ENCODE data around the gene NIPSNAP3A. TPM values are rescaled to one million over a fixed set of nuclear protein-coding genes. Genes with fewer than 3 reads are reported as not detected.

Gene NIPSNAP3A
- total RNA-seq, 1 donor from 2014 or later, result 26.0 TPM

DNA sequence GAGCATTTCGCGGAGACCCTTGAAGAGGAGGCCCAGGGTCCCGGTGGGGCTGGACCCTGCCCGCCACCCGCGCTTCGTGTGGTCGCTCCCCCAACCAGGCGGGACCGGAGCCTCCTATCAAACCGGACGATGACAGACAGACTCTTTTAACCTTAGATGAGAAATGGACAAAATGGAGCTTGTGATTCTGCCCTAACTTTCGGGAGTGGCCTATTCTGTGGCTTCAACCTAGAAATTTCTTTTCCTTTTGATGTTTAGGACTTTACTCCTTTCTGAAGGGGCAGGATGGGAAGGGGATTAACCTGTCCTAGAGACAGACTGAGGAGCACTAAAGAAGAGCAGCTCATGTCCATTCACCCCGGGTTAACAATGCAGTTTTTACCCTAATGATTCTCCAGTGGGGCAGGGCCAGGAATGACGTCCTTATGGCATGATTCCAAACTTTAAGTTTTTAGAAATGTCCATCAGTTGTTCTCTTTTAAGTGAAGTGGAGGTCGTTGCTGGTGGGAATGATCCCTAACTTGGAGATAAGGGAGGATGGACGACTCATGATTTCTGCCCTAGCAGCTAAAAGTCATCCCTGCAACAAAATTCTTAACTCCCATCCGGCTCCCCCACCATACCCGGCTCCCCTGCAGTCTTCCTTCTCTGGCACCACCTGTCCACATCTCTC is 1.0 kb downstream of the NIPSNAP3A start:
- DNase-seq, result no peak
- no peaks in the 10 kb centered on the region for H3K9me3 ChIP-seq
- H3K4me1 ChIP-seq, result peaks cover 6% of the 10 kb centered on the region
- TF ChIP-seq, protein P1, sequence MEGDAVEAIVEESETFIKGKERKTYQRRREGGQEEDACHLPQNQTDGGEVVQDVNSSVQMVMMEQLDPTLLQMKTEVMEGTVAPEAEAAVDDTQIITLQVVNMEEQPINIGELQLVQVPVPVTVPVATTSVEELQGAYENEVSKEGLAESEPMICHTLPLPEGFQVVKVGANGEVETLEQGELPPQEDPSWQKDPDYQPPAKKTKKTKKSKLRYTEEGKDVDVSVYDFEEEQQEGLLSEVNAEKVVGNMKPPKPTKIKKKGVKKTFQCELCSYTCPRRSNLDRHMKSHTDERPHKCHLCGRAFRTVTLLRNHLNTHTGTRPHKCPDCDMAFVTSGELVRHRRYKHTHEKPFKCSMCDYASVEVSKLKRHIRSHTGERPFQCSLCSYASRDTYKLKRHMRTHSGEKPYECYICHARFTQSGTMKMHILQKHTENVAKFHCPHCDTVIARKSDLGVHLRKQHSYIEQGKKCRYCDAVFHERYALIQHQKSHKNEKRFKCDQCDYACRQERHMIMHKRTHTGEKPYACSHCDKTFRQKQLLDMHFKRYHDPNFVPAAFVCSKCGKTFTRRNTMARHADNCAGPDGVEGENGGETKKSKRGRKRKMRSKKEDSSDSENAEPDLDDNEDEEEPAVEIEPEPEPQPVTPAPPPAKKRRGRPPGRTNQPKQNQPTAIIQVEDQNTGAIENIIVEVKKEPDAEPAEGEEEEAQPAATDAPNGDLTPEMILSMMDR (IDR thresholded peaks at IDR 0.05), result no peak
- H3K27ac ChIP-seq, result peak overlapping the region; percentile 92
- peak; percentile 0 for ATAC-seq
- peaks cover 26% of the 10 kb centered on the region for H3K36me3 ChIP-seq
- no peaks in the 10 kb centered on the region for H3K27me3 ChIP-seq
- H3K4me3 ChIP-seq, result peak overlapping the region; percentile 74
- intact Hi-C loops (cut with DNase I), result no loop called here

DNA sequence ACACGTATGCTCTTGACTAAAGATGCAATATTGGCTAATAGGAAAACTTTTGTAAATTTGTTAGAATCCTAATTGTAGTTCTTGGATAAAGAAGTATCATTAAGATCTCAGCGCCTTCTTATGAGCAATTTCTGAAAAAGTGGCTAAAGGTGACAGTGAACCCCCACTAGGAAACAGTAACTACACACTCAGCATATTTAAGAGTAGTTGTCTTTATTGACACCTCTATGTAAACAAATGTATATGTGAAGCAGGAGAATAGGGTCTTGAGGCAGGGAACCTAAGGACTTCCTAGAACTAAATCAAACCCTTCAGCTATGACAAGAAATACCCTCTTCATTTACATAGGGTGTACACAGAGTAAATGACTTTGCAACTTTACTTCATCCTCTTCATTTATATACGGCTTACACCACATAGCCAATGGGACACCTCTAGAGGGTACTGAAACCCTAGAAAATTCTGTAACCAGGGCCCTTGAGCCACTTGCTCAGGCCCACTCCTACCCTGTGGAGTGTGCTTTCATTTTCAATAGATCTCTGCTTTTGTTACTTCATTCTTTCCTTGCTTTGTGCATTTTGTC is 2.8 kb downstream of the NIPSNAP3A start:
- intact Hi-C loops (cut with DNase I), result no loop called here
- Histone ChIP-seq H3K27ac (no peak overlapping the region), H3K4me3 (no peak overlapping the region), H3K36me3 (peaks cover 35% of the 10 kb centered on the region), H3K4me1 (peaks cover 6% of the 10 kb centered on the region), H3K27me3 (no peaks in the 10 kb centered on the region), H3K9me3 (no peaks in the 10 kb centered on the region)
- DNase-seq (no peak), ATAC-seq (no peak)
- TF ChIP-seq, protein P1 (IDR thresholded peaks at IDR 0.05), result no peak

DNA sequence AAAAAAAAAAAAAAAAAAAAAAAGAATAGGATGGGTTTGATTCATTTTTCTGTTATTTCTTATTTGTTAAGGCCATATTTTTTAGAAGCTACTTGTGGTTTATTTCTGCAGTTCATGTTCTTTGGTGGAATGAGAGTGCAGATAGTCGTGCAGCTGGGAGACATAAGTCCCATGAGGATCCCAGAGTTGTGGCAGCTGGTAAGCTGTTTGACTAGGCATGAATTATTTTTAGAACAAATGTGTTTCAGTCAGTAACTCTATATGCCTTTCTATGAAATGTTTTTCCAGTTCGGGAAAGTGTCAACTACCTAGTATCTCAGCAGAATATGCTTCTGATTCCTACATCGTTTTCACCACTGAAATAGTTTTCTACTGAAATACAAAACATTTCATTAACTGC is 11.5 kb downstream of the NIPSNAP3A start:
- no peaks in the 10 kb centered on the region for H3K4me1 ChIP-seq
- ATAC-seq (no peak), DNase-seq (no peak)
- peaks cover 36% of the 10 kb centered on the region for H3K36me3 ChIP-seq
- no peak overlapping the region for H3K4me3 ChIP-seq
- no peaks in the 10 kb centered on the region for H3K9me3 ChIP-seq
- H3K27ac ChIP-seq, result no peak overlapping the region
- intact Hi-C loops (cut with DNase I), result no loop called here
- TF ChIP-seq, protein P1 (IDR thresholded peaks at IDR 0.05), result no peak
- no peaks in the 10 kb centered on the region for H3K27me3 ChIP-seq

DNA sequence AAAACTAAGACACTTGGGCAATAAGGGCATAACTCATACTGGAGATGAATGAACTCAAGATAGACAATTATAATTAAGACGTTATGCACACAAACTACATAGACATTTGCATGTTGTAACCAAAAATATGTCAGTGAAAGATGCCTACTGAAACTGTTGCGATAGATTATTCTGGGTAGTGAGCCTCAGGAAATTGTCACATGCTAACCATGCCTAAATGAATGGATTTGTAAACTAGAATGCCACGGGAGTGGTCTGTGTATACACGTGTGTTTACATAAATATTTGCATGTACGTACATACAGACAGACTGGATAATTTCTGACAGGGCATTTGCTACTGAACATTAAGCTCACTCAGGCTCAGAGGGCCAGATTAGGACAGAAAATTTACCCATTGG is 17.7 kb downstream of the NIPSNAP3A start:
- ATAC-seq (no peak), DNase-seq (no peak)
- no peaks in the 10 kb centered on the region for H3K4me1 ChIP-seq
- TF ChIP-seq, protein P1 (IDR thresholded peaks at IDR 0.05), result no peak
- H3K36me3 ChIP-seq, result peaks cover 9% of the 10 kb centered on the region
- no peaks in the 10 kb centered on the region for H3K27me3 ChIP-seq
- H3K9me3 ChIP-seq, result no peaks in the 10 kb centered on the region
- no peak overlapping the region for H3K27ac ChIP-seq
- intact Hi-C loops (cut with DNase I), result no loop called here
- H3K4me3 ChIP-seq, result no peak overlapping the region

DNA sequence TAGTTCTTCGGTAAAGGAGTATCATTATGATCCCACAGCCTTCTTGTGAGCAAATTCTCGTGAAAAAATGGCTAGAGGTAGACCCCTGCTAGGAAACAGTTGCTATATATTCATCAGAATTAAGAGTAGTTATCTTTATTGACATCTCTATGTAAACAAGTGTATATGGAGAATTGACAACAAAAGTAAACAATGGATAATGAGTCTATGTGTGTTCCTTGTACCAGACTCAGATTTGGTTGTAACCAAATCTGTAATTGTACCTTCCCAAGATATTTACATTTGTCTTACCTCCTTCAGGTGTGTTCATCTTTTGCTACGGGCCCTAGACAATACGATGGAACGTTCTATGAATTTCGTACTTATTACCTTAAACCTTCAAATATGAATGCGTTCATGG is 18.5 kb downstream of the NIPSNAP3A start:
- ATAC-seq (no peak), DNase-seq (no peak)
- H3K27ac ChIP-seq, result no peak overlapping the region
- H3K4me1 ChIP-seq, result no peaks in the 10 kb centered on the region
- no peaks in the 10 kb centered on the region for H3K9me3 ChIP-seq
- intact Hi-C loops (cut with DNase I), result no loop called here
- no peak overlapping the region for H3K4me3 ChIP-seq
- TF ChIP-seq, protein P1 (IDR thresholded peaks at IDR 0.05), result no peak
- peaks cover under 1% of the 10 kb centered on the region for H3K36me3 ChIP-seq
- no peaks in the 10 kb centered on the region for H3K27me3 ChIP-seq
